Testis (tissue), 2 donors: ENCODE results near the gene GATAD2B.

Source experiments
- CTCF ChIP-seq, 3 experiments: fragments of 450-650 bp in 2 of 3; fragments of 200-600 bp in 1 of 3; sonication (generic) in 1 of 3; IDR thresholded peaks; one replicate each; pipeline ENCODE4 v1.5.1; 2016 to 2019; ENCODE audit warnings: antibody characterized with exemption in 3 of 3, mild to moderate bottlenecking in 2 of 3, moderate library complexity in 1 of 3
- POLR2A ChIP-seq: fragments of 450-650 bp; IDR thresholded peaks from one replicate; pipeline ENCODE4 v1.6.1; 2017; ENCODE audit warnings: antibody characterized with exemption, mild to moderate bottlenecking, moderate library complexity

- peak in 1 of 3 experiments; percentile 11 for TF ChIP-seq CTCF (IDR thresholded peaks at IDR 0.05)
- TF ChIP-seq POLR2A: no peak
These were observed 150.8 kb downstream of the GATAD2B start for GRCh38 chr1:153771841-153772593.
